ENCODE measurements around the gene TDRD12.
"Not testable (repeated sequence)": the region's sequence is repeated elsewhere in the genome, so short reads cannot be mapped to it uniquely, and the experiment has no call there.

TDRD12 gene

GRCh38 chr19:32866564-32867265, 147.1 kb downstream of the TDRD12 start:
- DNase-seq (ENCODE audit: low spot score) (no peak), FAIRE-seq (no peak)

- not testable (repeated sequence) for FAIRE-seq
These were observed 147.9 kb downstream of the TDRD12 start for GRCh38 chr19:32867436-32867835.

GRCh38 chr19:32868206-32868950, 148.8 kb downstream of the TDRD12 start:
- DNase-seq (ENCODE audit: low spot score) = no peak
- FAIRE-seq = no peak

More at GRCh38 chr19:32867436-32867835, 147.9 kb downstream of the TDRD12 start:
- not testable (repeated sequence) for DNase-seq (ENCODE audit: low spot score)

DNA sequence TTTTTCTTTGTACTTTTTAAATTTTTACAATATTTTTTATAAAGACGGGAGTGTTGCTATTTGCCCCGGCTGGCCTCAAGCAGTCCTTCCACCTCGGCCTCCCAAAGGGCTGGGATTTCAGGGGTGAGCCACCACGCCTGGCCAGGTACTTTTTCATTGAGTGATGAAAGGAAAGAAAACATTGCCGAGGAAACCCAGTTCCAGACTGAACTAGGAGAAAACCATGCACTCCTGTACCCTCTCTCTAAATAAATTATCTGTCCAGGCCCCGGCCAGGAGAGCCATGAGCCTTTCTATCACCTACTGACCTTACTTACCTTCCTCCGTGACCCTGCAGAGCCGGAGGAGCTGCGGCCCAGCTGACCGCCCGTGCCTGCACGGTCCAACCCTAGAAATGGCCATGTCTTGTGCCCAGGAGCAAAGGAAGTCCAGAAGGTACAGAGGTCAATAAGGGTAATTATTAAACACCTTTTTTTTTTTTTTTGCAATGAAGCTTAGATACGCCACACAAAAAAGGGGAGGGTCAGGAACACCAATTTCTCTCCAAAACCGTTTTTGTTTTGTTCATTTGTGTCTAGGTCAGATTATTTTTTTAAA, 149.9 kb downstream of the TDRD12 start, which contains the start of gene SLC7A9:
TSS of gene SLC7A9 (minus strand) at position 399 of the 597 bp plus-strand sequence. CDS start 1,233 bp downstream, outside the sequence.
- FAIRE-seq (no peak), DNase-seq (ENCODE audit: low spot score) (no peak)

DNA sequence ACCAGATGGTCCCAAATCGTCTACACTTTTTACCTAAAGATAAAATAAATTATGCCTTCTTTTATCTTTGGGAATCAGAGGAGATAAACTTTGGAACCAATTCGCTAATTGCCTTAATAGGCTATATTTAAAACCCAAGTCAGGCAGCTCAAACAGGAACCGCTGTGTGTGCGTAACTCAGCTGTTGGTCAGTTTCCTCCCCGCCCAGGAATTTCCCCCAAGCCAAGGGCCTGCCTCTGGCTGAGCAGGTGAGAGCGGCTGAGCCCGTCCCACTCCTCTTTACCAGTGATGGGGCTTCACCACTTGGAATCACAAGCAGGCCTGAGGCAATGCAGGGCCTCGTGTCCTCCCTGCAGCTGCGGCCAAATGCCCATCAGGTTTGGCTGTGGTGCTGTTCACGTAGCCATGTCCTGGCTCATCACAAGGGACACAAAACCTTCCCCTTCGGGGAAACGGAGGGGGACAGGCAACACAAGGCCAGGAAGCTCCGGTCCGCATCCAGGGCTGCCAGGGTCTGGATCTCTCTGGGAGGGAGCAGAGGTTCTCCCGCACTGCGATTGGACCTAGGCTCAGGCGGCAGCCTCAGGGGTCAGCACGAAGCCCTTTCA, 150.5 kb downstream of the TDRD12 start:
- DNase-seq (ENCODE audit: low spot score) (no peak), FAIRE-seq (no peak)

- FAIRE-seq = no peak
These were observed 151.4 kb downstream of the TDRD12 start for GRCh38 chr19:32870981-32871451.

GRCh38 chr19:32872391-32872790, 152.8 kb downstream of the TDRD12 start:
- FAIRE-seq = no peak
- no peak for DNase-seq (ENCODE audit: low spot score)

More at GRCh38 chr19:32870981-32871451, 151.4 kb downstream of the TDRD12 start:
- DNase-seq (ENCODE audit: low spot score) = no peak

DNA sequence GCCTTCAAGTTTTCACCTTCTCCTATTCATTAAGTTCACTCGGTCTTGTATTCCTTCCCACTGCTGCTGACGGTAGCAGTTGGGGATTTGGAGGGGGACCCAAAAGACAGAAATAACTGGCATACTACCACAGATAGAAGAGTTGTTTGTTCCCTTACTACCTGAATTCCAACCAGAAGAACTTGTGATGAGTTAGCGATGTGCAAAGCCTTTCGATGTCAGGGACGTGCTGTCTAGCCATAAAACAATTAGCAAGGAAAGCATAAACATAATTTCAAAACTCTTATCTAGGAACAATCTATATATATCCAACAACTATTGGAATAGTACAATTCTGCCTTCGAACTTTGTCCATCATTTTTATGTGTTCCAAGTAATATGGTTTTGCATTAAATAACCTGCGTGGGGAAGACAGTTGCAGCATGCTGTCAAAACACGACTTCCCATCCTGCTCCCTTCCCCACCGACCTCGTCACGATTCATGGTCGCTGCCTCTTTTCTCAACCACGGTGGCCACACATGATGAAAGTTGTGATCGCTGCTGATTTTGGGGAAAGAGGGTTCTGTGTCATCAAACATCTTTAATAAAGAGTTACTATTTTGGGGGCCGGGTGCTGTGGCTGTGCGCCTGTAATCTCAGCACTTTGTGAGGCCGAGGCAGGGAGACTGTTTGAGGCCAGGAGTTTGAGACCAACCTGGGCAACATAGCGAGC, 153.8 kb downstream of the TDRD12 start:
- DNase-seq (ENCODE audit: low spot score) = no peak
- FAIRE-seq = no peak

DNA sequence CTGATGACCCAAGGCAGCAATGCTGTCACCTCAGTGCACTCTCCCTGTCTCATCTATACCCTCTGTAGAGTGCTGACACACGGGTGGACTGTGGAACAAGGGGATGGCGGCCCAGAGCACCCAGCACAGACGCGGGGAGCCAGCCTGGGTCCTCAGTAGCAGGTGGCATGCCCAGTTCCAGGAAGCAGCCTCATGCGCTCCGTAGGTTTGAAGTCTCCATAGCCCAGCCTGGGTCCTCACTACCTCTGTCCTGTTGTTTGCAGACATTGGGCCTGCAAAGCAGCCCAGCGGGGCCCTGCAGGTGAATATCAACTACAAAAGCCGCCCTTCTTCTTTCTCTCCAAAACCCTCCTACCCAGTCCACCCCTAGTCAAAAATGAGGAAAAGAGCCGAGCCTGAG, 155.0 kb downstream of the TDRD12 start:
- no peak for FAIRE-seq
- no peak for DNase-seq (ENCODE audit: low spot score)

DNA sequence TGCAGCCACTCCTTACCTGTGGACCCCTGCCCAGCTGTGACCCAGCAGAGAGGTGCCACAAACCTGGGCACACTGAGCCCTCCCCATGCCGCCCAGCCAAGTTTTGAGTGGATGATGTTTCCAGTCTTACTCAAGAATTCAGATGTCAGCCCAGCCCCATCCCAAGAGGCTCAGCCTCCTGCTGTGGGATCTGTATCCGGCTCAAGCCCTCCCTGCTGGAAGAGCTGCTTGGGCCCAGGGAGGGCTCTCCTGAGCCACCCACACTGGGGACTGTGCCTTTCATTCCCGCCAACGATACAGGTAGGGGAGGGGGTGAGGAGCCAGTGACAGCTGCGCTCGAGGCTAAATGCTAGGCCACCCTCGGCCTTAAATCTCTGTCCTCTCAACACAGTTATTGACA, 155.9 kb downstream of the TDRD12 start:
- DNase-seq (ENCODE audit: low spot score) = no peak
- no peak for FAIRE-seq

- FAIRE-seq (no peak), DNase-seq (ENCODE audit: low spot score) (no peak)
These were observed 156.8 kb downstream of the TDRD12 start for GRCh38 chr19:32876236-32876918.

- DNase-seq (ENCODE audit: low spot score) = no peak
- no peak for FAIRE-seq
These were observed 157.3 kb downstream of the TDRD12 start for GRCh38 chr19:32876919-32877285.

Measured in urothelium cell line (cell line).